Coronary artery (tissue), 2 donors: ENCODE data around the gene TBX1.
A peak's percentile ranks its signal among the peaks of the same experiment; 100 is the strongest.

Experiments
- DNase-seq: peaks from one replicate; pipeline ENCODE4 v3.0.0-alpha.2; 2017; ENCODE audit warnings: low spot score
- H3K27ac ChIP-seq, 2 donors: fragments of 200-600 bp; sonication (generic); one replicate each; pipeline ENCODE4 v1.5.1; 2016 to 2019
- H3K4me3 ChIP-seq: fragments of 200-600 bp; sonication (generic); 2 replicates; pipeline ENCODE4 v1.5.1; 2016; ENCODE audit warnings: mild to moderate bottlenecking, moderate library complexity
- TF ChIP-seq, protein P1 (sequence below): fragments of 200-600 bp; sonication (generic); IDR thresholded peaks from one replicate; pipeline ENCODE4 v1.5.1; 2019; ENCODE audit warnings: antibody characterized with exemption

Gene TBX1

GRCh38 chr22:19755145-19755710 lies 5.3 kb upstream of the TBX1 start:
- Histone ChIP-seq H3K27ac (no peak overlapping the region), H3K4me3 (peak overlapping the region; percentile 42)
- DNase-seq, result no peak
- TF ChIP-seq, protein P1, sequence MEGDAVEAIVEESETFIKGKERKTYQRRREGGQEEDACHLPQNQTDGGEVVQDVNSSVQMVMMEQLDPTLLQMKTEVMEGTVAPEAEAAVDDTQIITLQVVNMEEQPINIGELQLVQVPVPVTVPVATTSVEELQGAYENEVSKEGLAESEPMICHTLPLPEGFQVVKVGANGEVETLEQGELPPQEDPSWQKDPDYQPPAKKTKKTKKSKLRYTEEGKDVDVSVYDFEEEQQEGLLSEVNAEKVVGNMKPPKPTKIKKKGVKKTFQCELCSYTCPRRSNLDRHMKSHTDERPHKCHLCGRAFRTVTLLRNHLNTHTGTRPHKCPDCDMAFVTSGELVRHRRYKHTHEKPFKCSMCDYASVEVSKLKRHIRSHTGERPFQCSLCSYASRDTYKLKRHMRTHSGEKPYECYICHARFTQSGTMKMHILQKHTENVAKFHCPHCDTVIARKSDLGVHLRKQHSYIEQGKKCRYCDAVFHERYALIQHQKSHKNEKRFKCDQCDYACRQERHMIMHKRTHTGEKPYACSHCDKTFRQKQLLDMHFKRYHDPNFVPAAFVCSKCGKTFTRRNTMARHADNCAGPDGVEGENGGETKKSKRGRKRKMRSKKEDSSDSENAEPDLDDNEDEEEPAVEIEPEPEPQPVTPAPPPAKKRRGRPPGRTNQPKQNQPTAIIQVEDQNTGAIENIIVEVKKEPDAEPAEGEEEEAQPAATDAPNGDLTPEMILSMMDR, result no peak

- DNase-seq, result no peak
- TF ChIP-seq, protein P1, result no peak
- Histone ChIP-seq H3K27ac (no peak overlapping the region), H3K4me3 (no peak overlapping the region)
Observed at GRCh38 chr22:19755722-19756287, 4.8 kb upstream of the TBX1 start.

DNA sequence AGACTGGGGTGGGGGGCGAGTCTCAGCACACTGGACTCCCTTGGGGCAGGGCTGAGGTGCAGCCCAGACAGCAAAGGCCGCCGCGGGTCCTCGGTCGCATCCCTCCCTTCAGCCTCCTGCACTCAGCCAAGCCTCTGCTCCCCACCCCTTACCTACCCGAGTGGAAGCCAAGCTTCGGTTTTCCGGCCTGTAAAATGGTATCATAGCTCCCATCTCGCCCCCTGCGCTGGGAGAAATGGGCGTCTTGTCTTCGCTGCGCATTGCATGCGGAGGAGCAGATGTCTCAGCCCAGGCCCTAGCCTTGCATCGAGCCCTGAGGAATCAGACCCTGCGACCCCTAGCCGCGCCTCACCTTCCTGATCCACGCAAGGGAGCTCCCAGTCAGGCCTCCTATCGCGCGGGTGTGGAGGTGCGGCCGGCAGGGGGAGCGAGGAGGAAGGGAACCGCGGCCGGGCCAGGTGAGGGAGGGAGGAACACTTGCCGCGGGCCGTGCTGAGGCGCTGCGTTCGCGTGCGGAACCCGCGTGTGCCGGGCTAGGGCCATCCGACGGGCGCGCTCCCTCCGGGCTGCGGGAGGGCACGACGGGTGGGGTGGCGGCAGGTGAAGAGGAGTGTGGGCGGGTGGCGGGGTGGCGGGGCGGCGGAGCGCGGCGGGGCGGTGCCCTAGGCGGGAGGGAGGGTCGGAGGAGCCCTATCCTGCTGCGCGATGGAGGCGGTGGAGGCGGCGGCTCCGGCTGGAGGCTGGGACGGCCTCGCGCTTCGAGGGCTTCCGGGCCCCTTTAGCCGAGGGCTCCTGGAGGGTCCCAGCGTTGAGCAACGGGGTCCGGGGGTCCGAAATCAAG lies 4.1 kb upstream of the TBX1 start:
- no peak for DNase-seq
- Histone ChIP-seq H3K27ac (no peak overlapping the region), H3K4me3 (peak overlapping the region; percentile 62)
- TF ChIP-seq, protein P1, result no peak

- H3K4me3 ChIP-seq, result peak overlapping the region; percentile 62
- DNase-seq, result no peak
- TF ChIP-seq, protein P1, result no peak
- no peak overlapping the region for H3K27ac ChIP-seq
Observed at GRCh38 chr22:19757140-19757984, 3.2 kb upstream of the TBX1 start.

DNA sequence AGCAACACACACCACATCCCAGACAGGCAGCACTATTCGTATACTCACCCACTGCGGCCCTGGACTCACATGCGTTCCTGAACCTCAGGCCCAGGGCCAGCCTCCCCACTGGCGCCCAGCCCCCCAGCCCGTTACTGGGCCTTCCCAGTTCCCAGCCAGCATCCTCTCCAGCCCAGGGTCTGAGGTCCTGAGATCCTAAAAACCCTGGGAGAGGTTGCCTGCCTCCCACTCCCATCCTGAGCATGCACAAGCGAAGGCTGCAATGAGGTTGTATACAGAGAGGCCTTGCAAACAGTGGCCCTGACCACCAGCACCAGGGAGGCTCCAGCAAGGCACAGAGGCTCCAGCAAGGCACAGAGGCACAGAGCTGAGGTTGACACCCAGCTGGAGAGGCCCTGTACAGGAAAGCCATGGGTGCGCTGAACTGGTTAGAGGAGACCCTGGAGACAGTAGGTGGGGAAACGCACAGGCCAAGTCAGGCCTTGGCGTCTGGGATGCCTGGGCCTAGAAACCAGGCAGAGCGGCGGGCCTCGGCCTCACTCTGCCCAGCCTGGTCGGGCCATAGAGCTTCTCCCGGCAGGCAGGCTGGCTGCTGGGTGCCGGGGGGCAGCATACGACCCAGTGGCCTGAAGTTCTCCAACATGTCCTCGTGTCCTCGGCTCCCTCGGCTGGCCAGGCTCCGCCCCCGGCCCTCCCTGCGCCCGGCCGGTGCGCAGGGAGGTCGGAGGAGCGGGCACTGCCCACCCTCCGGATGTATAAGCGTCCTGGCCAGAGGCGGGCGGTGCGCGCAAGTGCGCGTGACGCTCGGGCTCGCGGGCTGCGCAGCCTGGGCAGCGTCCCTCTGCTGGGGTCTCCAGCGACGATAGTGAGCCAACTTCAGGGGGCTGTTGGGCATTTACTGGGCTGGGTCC lies 2.3 kb upstream of the TBX1 start:
- H3K27ac ChIP-seq, result no peak overlapping the region

More for the DNA sequence above, 2.3 kb upstream of the TBX1 start:
- H3K4me3 ChIP-seq, result no peak overlapping the region
- DNase-seq, result no peak
- TF ChIP-seq, protein P1, result no peak
